GM12891 (cell line): Measurements from ENCODE around the gene MT3. TPM values are rescaled to one million over a fixed set of nuclear protein-coding genes. Genes with fewer than 3 reads are reported as not detected.

Source experiments
- DNase-seq: peaks from one replicate; pipeline ENCODE4 v3.0.0; 2011; ENCODE audit warnings: low spot score; ENCODE audit not compliant: insufficient read length
- FAIRE-seq: peaks from 2 replicates; lab custom pipeline; 2011; peaks lifted over from hg19 to GRCh38; lab: Jason Lieb, UNC
- PAX5 ChIP-seq: IDR thresholded peaks from 2 replicates; pipeline ENCODE4 v1.6.1; 2011; ENCODE audit warnings: low read length, moderate library complexity, mild to moderate bottlenecking; ENCODE audit not compliant: insufficient read depth, severe bottlenecking
- POLR2A ChIP-seq: IDR thresholded peaks from 2 replicates; pipeline ENCODE4 v1.6.1; 2011; ENCODE audit warnings: low read depth, low read length, control low read depth
- POLR2AphosphoS5 ChIP-seq: IDR thresholded peaks from 2 replicates; pipeline ENCODE4 v1.6.1; 2011; ENCODE audit warnings: low read depth, low read length, control low read depth
- POU2F2 ChIP-seq: IDR thresholded peaks from 2 replicates; pipeline ENCODE4 v1.6.1; 2011; ENCODE audit warnings: low read depth, mild to moderate bottlenecking, control low read depth, low read length, moderate library complexity
- SPI1 ChIP-seq: IDR thresholded peaks from 2 replicates; pipeline ENCODE4 v1.6.1; 2011; ENCODE audit warnings: low read depth, low read length, control low read depth
- TAF1 ChIP-seq: IDR thresholded peaks from 2 replicates; pipeline ENCODE4 v1.6.1; 2011; ENCODE audit warnings: low read depth, low read length, control low read depth
- polyA plus RNA-seq: library from polyadenylated mRNA; unstranded; fragments of >200 nt; gene quantifications from one replicate; pipeline ENCODE4 v1.2.1, GENCODE V29; 2012; ENCODE audit warnings: low read depth, missing spikeins, inconsistent platforms; ENCODE audit not compliant: missing spikeins

MT3 gene
- polyA plus RNA-seq = 0.19 TPM

DNA sequence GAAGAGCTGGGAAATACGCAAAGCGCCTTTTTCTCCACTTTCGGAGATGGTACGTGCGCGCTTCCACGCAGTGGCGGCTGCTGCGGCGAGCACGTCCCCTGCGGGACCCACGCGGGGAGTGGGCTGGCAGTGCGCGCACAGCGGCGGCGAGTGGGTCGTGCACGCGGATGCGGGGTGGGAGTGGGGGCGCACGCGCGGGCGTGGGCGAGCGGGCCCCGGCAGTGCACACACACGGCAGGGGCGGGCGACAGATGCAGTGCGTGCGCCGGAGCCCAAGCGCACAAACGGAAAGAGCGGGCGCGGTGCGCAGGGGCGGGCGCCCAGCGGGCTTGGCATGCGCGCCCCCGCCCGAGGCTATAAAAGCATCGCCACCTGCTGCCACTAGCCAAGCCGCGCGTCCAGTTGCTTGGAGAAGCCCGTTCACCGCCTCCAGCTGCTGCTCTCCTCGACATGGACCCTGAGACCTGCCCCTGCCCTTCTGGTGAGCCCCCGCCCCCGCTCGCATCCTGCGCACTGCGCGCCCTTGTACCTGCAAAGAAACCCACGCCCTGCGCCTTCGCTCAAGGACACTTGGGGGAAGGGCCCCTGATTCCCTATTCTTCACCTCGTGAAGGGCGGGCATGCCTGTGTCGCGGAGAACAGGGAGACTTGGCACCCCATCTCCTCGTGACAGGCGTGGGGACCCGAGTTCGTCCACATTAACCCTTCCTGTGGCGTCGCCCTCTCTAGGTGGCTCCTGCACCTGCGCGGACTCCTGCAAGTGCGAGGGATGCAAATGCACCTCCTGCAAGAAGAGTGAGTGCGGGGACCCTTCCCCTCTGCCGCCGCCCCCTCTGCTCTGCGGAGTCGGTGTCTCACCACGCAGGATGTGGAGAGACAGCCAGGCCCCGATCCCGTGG lies at the start of gene MT3:
TSS of gene MT3 (plus strand) at position 388 of the 899 bp plus-strand sequence. CDS start at position 451, 63 bp downstream.
- FAIRE-seq (peak; percentile 60), DNase-seq (no peak)
- TF ChIP-seq POLR2A (no peak), SPI1 (no peak), POLR2AphosphoS5 (no peak), TAF1 (no peak), PAX5 (no peak), POU2F2 (no peak)

DNA sequence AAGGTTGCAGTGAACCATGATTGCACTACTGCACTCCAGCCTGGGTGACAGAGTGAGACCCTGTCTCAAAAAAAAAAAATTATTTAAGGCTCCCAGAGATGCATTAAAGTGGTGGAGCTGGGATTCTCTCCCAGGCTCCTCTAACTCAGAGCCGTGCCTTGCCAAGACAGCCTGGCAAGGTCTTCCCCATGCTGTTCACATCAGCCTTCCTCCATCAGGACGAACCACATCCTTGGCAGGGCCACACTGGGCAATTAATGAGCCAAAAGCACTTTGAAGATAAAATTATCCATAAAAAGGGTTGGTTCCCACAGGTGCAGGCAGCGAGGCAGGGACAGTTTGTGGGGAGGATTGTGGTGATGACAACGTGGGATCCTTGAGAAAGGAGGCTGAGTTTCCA lies 49.7 kb upstream of the MT3 start:
- FAIRE-seq = no peak
- TF ChIP-seq TAF1 (no peak), PAX5 (no peak), POLR2AphosphoS5 (no peak), SPI1 (no peak), POU2F2 (no peak), POLR2A (no peak)
- no peak for DNase-seq

DNA sequence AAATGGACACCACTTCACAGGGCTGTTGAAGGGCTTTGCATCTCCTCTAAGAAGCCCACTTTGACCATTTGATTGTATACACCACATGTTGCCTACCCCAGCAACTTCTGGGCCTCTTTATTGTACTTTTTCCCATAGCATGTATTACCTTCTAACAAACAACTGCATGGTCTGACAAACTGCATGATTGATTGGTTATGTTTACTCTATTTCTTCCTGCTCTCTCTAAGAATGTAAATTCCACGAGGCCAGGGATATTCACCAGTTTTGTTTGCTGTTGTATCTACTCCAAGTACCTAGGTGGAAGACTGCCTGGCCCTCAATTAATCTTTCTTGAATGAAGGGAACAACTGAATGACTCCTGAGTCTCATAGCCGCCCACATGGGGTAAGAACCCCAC lies 47.3 kb upstream of the MT3 start:
- no peak for TF ChIP-seq SPI1
- no peak for TF ChIP-seq POU2F2
- TF ChIP-seq POLR2AphosphoS5 = no peak
- no peak for TF ChIP-seq POLR2A
- no peak for TF ChIP-seq TAF1
- no peak for TF ChIP-seq PAX5
- no peak for FAIRE-seq

DNA sequence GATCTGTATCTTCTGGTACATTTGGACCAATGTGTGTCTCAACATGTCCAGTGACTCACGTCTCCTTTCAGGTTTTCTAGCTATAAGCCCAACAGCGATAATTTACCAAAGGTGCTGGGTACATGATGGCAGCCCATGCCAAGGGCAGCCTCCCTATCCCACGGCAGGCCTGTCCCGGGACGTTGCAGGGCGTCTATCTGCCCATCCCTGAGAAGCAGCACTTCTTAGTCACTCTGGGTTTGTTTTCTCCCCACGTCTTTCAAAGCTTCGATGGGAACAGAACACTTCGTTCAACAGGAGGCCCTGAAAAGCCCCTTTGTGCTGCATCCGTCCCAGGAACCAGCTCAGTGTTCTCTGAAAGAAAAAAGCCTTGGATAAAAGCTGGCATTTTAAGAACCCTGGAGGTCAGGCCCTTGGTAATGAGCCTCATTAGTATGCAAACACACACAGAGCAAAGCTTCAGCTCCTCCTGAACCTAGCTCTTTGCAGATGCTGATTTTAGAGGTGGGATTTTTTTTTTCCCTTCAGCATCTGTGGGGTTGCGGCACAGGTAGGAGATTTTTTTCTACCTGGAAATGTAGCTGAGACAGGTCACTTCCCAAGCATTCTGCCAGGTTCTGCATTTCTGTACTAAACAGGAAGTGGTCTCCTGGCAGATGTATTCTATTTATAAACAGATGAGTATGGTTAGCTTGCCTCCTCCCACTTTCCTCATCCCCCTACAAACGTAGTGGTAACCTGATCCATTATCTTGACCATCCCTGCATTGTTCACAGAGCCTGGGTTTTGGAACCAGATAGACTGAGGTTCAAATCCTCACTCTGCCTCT lies 42.0 kb upstream of the MT3 start:
- FAIRE-seq (no peak), DNase-seq (no peak)
- no peak for TF ChIP-seq POLR2AphosphoS5
- TF ChIP-seq SPI1 = peak; percentile 34
- TF ChIP-seq POLR2A = no peak

More for the DNA sequence above, 47.3 kb upstream of the MT3 start:
- no peak for DNase-seq

DNA sequence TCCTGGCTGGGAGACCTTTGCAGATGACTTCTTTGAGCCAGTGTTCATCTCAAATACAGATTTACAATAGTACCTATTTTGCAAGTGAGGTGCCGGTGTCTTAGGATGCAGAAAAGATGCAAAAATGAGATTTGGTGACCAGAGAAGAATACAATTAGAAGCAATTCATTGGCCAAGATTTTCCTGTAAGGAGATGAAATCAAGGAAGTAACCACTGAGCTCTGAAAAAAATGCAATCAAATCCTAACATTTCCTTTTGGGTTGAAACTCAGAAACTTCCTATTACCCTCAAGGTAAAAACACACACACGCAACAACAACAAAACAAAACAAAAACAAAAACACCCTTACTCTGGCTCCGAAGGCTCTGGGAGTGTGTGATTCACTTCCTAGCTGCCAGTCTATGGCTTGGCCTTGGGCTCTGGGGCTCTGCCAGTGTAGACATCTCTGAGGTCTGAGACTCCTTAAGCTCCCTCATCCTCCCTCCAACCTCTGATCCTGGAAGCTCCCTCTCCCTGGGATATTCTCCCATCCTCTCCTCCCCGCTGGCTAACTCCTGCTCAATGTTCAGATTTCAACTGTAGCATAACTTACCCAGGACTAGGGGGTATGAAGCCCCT lies 41.3 kb upstream of the MT3 start:
- no peak for DNase-seq
- TF ChIP-seq POLR2A (no peak), TAF1 (no peak), SPI1 (no peak), POLR2AphosphoS5 (no peak), PAX5 (no peak), POU2F2 (no peak)
- FAIRE-seq = no peak

DNA sequence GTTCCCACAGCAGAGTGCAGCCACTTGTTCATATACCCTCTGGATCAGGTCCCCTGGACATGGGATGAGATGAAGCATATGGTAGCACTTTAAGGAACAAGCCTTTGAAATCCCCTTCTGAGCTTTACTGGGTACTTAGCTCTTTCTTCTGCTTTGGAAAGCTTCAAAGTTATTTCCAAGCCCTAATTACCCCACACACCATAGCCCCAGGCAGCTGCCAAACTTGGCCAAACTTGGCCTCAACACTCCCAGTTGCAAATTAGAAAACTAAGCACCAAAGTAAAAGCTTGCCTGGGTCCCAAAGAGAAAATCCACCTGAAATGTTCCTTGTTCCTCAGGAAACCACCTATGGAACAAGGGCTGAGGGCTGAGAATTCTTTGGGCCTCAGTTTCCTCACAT lies 40.2 kb upstream of the MT3 start:
- TF ChIP-seq POLR2AphosphoS5 (no peak), POU2F2 (no peak), SPI1 (no peak), TAF1 (no peak), PAX5 (no peak), POLR2A (no peak)
- DNase-seq = no peak
- no peak for FAIRE-seq

DNA sequence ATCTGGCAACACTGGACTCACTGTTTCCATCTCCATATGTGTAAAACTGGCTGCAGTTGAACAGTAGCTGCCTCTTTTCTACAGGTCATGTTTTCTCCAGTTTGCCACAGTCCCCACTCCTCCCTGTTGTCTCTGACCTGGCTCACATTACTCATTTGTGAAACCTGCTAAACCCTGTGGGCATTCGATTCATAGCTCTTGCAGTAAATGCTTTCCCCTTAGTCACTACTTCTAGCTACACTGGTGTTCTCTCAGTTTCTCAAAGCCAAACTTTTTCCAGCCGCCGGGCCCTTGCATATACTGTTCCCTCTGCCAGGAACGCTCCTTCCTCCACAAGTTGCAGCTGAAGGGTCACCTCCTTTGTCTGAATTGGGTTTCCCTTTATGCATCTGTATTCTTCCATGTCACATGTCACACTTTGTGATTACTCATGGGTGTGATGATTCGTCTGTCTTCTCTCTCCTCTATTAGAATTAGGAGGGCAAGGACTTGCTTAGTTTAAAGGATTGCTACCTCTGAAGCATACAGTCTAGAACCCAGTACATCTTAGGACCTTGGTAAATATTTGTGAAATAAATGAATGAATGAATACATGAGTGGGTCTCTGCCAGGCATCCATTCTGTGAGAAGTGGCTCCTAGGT lies 39.5 kb upstream of the MT3 start:
- DNase-seq (no peak), FAIRE-seq (no peak)
- TF ChIP-seq SPI1 (no peak), POLR2A (no peak), TAF1 (no peak), PAX5 (no peak)

DNA sequence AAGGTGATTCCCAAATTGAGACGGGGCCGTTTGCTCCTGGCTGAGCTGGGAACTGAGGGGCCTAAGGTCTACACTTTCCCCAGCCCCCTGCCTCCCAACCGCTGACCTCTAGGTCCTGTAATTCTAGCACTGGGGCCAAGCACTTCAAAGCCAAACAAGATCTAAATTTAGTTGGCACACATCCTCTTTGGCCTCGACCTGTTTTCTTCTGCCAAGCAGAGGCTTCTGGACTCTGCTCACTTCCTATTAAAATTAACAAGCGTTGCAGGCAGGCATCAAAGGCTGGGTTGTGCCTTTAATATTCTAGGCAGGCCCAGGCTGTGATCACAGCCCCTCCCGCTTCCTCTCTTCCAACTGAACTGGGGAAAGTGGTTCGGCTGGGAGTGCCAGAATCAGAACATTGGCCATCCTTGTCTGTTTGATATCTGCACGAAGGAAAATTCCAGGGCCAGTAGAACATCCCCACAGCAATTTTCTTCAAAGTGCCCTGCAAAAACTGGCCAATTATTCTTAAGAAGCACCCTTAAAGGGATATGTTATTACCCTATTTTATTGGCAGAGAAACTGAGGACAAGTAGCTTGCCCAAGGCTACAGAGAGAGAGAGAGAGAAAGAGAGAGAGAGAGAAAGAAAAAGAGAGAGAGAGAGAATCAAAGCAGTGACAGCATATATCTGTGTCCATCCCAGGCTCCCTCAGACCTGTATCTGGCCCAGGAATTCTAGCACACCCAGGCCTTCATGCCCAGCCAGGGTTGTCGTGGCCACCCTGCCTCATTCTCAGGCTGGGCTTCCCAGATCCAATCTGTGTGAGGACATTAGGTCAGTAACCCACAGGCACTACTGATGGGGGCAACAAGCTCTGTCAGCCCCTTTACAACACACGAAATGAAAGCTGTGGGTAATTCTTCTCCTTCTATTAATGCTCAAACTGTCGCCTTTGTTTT lies 37.3 kb upstream of the MT3 start:
- TF ChIP-seq TAF1 (no peak), SPI1 (peak; percentile 22; the same call in 1 of the 2 replicates)
- FAIRE-seq (no peak), DNase-seq (no peak)
